Fibroblast of skin of left quadriceps (primary cell): Measurements from ENCODE around the gene CDKN2B-AS1.

ENCODE experiments used
- DNase-seq, 2 experiments: peaks; one replicate each; pipeline ENCODE4 v3.0.0-alpha.2; 2013; ENCODE audit warnings: low read depth in 2 of 2

CDKN2B-AS1 gene

DNA sequence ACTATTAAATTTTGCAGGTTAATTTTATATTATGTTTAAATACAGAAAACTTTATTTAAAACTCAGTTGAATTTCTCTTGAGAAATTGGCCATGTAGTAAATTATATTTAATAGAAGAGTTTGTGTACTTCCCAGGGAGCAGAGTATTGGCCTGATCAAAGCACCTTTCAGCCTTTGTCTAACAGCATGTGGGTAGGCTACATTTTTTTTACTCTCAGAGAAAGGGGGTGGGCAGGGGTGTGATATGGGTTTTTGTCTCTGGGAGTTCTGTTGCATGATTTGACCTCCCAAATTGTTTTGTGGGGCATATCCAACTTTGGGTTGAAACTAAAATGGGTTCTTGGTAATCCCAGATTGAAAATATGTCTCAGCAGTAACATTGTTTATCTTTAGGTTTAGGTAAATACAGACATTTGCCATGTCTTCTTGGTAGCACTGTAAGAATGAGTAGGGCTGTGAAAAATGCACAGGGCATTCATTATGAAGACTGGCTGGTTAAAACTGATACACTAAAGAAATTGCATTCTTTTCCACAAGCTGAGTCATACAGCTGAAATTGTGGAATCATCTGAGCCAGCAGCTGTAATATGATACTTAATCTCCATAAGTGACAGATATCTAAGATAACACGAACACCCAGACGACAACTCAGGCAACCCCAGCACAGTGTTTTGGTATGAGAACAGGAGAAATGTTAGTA, 89.9 kb downstream of the CDKN2B-AS1 start:
- DNase-seq: peak; percentile 88

DNA sequence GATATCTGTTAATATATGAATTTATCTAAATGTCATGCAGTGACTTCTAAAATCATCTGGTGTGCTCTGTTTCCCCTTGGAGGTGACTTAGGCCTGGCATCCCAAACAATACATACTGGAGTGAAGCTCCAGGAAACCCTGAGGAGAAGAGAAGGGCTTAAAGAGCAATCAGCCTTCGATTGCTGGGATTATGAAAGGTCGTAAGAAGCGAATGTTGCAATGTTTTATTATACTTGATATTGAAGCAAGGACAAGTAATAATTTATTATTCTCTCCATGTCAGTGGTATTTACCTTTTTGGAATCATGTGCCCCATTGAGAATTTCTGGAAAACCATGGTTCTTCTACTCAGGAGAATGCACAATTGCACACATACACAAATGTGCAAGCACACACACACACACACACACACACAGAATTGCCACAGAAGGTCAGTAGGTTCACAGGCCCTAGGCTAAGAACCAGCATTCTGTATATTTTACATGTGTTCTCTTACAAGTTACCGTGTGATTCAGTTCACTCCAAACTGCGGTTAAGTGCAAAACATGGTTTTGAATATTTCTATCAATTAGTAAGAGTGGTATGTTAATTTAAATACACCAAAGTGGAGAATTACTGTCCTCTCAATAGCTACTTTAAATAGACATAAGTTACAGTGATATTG, 93.6 kb downstream of the CDKN2B-AS1 start:
- no peak for DNase-seq

DNA sequence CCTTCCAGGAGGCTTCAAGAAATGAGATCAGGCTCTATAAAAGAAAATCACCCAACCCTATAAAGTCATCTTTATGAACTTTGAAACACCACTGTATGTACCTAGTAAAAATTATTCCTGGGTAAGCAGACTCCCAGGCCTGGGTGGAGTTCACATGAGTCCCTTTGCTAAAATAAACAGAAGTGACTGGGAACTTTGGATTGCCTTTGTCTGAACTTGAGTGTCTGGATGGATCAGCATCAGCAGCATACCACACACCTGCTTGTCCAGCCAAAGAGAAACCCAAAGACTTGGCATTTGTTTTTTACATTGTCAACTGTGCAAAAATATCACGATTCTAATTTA, 94.1 kb downstream of the CDKN2B-AS1 start:
- no peak for DNase-seq

GRCh38 chr9:22097707-22098106, 103.1 kb downstream of the CDKN2B-AS1 start:
- peak; percentile 72 to 74 for DNase-seq

DNA sequence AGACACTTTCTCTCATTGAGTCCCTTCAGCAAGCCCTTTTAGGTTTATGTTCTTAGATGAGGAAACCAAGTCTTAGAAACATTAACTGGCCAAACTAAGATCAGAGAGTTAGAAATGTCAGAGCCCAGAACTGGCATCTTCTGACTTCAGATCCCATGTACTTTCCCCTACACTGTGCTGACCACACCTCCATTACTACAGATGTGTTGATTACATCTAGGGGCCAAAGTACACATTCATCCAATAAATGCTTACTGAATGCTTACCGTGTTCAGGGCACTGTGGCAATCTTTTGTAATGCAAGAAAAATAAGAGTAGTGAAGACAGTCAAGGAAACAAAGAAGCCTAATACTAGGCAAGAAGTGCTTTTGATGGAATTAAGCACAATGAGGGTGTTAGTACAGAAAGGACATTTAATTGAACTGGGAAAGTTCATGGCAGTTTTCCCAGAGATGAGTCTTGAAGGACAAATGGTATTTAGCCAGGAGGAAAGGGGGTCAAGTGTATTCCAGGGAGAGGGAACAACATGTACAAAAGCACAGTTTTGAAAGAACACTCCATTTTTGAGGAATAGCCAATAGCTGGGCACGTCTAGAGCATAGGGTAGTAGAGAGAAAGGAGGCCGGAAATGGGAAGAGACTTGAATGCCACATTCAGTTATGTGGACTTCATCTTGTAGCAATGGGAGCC, 104.2 kb downstream of the CDKN2B-AS1 start:
- no peak for DNase-seq

GRCh38 chr9:22100626-22101025, 106.0 kb downstream of the CDKN2B-AS1 start:
- DNase-seq: no peak

- DNase-seq: no peak
Measured at GRCh38 chr9:22102146-22103053, 107.8 kb downstream of the CDKN2B-AS1 start.

GRCh38 chr9:22103685-22104575, 109.3 kb downstream of the CDKN2B-AS1 start:
- no peak for DNase-seq

DNA sequence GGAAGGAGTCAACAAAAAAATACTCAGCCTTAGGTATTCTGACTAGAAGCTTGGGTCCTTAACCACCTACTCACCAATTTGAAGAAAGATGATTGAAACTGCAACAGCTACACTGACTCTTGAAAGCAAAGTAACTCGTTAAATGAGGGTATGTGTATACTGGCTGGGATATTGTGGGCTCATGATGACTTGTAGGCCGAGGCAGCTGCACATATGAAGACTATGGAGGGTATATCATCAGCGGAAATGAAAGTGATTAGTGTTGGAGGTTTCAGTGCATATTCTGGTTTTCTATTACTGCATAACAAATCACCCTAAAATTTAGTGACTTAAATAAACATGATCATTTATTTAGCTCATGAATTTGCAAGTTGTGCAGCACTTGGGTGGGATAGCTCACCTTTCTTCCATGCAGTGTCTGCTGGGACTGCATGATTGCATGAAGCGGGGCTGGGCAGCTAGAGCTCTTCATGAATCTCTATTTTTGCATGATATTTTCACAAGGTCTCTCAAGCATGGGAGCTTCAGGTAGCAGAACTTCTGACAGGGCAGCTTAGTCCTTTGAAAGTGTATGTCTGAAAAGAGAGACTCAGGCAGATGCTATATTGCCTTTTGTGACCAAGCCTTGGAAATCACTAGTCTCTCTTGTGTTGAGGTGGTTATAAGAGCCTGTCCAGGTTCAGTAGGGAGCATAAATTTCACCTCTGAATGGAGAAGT, 110.6 kb downstream of the CDKN2B-AS1 start:
- DNase-seq: no peak

DNA sequence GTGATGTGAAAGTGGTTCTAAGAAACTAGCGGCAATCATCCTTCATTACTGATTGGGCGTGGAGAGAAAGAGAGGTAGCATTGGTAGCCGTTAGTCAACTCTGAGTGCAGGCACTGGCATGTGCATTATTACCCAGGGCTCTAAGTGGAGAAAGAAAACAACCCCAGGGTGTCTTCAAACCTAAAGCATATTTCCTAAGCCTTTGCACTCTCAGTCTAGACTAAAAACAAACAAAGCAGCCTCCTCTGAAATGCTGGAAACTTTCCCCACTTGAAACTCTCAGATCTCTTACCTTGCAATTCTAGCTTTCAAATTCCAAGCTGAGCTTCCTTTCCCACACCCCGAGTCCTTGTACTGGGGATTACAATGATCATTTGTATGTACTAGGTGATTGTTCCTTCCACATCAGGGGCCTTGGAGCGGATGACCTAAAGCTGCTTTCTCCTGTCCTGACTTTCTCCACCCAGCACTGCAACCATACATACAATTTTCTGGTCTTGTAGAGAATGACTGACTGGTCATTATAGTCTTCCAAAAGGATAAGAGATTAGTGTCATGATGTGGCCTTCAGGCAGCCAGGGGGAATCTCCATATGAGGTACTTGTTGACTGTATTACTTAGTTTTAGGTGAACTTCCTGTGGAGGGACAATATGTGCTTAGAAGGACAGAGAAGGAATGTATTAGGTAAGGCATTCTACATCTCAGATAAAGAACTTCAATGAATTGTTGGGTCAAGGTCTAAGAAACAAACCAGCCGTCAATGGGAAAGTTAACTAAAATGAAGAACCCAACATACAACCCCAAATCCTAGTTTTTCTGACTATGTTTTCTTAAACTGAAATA, 112.8 kb downstream of the CDKN2B-AS1 start:
- DNase-seq: no peak

DNA sequence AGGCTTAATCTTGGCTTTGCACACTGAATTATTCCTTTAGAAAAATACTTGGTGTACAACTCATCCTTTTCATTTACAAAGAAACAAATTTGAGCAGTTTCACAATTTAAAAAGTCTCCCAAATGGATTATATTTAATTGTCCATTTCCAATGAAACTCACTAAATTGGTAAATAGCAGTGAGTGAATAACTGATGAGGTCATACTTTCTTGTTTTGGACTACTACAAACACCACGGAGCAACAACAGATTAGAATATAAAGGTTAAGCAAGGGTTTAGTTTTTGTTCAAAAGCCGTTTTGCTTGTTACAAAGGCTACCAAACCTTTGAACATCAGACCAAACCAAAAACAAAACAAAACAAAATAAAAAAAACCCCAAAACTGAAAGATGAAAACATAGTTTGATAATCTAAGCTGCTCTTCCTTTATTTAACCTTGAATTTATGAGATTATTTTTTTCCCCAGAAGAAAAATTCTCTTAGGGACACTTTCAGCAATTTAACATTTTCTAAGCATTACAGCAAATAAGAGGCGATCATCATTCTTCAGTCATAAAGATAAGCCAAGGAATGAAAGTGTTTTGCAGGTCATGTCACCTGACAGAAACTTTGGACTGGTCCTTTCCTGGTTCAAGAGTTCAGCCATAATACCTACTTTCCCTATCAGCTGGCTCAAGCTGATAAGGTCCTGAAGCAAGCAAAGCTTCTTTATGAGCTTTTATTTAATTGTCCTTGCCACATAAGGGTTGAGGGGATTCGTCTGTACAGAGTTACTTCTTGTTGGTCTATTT, 114.2 kb downstream of the CDKN2B-AS1 start:
- DNase-seq: no peak

GRCh38 chr9:22111176-22111953, 116.8 kb downstream of the CDKN2B-AS1 start:
- DNase-seq: no peak

GRCh38 chr9:22111954-22112247, 117.3 kb downstream of the CDKN2B-AS1 start:
- peak; percentile 26 to 35 for DNase-seq

- no peak for DNase-seq
Measured at GRCh38 chr9:22112870-22113821, 118.6 kb downstream of the CDKN2B-AS1 start.

DNA sequence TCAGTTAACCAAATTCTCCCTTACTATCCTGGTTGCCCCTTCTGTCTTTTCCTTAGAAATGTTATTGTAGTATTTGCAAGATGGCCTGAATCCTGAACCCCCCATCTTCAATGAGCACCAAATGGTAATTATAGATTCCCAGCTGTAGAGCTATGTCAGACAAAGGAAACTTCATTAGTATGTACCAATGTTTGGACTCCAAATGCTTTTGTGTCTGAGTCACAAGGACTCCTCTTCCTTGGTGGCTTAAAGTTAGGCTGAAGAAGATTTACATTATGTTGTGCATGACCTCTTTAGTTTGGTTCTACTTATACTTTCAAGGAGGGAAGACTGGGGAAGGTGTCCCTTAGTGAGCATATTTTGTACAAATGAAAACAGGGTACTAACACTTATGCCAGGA, 120.4 kb downstream of the CDKN2B-AS1 start:
- DNase-seq: peak in 1 of 2 experiments; percentile 38

DNA sequence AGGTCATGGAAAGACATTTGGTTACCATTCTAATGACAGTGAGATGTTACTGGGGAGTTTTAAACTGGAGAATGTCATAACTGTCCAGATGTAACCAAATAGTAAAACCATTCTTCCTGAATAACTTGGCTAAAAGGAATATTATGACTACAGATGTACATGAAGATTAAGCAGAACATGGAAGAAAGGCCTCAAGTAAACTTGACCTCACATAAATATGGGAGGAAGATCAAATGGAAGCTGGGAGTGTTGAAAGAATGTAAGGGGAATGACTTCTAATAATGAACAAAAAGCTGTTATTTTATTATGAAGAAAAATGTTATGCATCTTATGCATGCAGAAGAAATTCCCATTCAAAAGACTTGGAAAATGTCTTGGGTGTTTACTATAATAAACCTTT, 122.2 kb downstream of the CDKN2B-AS1 start:
- peak; percentile 38 to 41 for DNase-seq
